HFF-Myc (cell line): Measurements from ENCODE around the gene LRRC1.

Source experiments
- DNase-seq: peaks from one replicate; pipeline ENCODE4 v3.0.0-alpha.2; 2011; ENCODE audit warnings: low read depth; ENCODE audit errors: extremely low read depth
- H3K4me3 ChIP-seq: replicated peaks from 2 replicates; pipeline ENCODE4 v1.5.1; 2011; ENCODE audit warnings: low read depth, mild to moderate bottlenecking, control low read depth, low read length
- TF ChIP-seq, protein P1 (sequence below): IDR thresholded peaks from 2 replicates; pipeline ENCODE4 v1.5.1; 2012; ENCODE audit warnings: mild to moderate bottlenecking, low read depth, low read length, control low read depth; ENCODE audit errors: missing control alignments

The LRRC1 gene

DNA sequence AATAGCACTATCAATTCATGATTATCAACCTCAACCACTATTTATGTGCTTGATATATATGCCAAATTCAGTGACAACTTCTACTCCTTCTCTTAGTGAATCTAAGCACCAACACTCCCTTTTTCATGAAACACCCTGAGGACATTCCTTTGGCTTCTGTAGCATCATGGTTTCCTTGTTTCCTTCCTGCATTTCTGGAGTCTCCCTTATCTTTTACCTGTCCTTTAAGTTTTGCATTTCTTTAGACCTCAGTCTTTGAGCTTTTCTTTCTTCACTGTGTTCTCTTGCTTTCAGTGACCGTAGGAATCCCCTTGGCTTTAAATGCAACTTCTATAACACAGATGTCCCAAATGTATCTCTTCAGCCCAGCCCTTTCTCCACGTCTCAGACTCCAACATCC lies 172.6 kb downstream of the LRRC1 start:
- TF ChIP-seq, protein P1, sequence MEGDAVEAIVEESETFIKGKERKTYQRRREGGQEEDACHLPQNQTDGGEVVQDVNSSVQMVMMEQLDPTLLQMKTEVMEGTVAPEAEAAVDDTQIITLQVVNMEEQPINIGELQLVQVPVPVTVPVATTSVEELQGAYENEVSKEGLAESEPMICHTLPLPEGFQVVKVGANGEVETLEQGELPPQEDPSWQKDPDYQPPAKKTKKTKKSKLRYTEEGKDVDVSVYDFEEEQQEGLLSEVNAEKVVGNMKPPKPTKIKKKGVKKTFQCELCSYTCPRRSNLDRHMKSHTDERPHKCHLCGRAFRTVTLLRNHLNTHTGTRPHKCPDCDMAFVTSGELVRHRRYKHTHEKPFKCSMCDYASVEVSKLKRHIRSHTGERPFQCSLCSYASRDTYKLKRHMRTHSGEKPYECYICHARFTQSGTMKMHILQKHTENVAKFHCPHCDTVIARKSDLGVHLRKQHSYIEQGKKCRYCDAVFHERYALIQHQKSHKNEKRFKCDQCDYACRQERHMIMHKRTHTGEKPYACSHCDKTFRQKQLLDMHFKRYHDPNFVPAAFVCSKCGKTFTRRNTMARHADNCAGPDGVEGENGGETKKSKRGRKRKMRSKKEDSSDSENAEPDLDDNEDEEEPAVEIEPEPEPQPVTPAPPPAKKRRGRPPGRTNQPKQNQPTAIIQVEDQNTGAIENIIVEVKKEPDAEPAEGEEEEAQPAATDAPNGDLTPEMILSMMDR: no peak
- H3K4me3 ChIP-seq: no peak overlapping the region
- no peak for DNase-seq
